HG03565 (cell line): ENCODE data around the gene NR2C1.
"Not testable (repeated sequence)": the region's sequence is repeated elsewhere in the genome, so short reads cannot be mapped to it uniquely, and the experiment has no call there.

ENCODE experiments used
- ATAC-seq: cut with Tn5 transposase; IDR thresholded peaks from one replicate; pipeline ENCODE4 v1.9.1; 2021; ENCODE audit warnings: mild to moderate bottlenecking, moderate library complexity; ENCODE audit not compliant: unreplicated experiment

Gene NR2C1

GRCh38 chr12:95004610-95005009 is 68.8 kb downstream of the NR2C1 start:
- ATAC-seq = no peak

DNA sequence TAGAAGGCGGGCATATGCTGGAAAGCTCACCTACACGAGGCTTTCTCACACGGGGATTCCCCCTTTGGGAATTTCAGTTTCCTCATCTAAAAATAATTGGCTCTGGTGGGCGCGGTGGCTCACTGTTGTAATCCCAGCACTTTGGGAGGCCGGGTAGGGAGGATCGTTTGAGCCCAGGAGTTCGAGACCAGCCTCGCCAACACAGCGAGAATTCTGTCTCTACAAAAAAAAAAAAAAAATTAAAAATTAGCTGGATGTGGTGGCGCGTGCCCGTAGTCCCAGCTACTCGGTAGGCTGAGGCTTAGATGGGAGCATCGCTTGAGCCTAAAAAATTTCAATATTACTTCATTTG is 69.5 kb downstream of the NR2C1 start:
- ATAC-seq = peak; percentile 2

GRCh38 chr12:95003213-95003920 is 70.1 kb downstream of the NR2C1 start, which contains the start of gene NDUFA12:
Gene NDUFA12, minus strand, starts transcription at chr12:95003697. Its CDS starts 17 bp downstream, at chr12:95003680.
- ATAC-seq = peak; percentile 94

- peak; percentile 4 for ATAC-seq
Observed at GRCh38 chr12:95002754-95003153, 70.7 kb downstream of the NR2C1 start.

DNA sequence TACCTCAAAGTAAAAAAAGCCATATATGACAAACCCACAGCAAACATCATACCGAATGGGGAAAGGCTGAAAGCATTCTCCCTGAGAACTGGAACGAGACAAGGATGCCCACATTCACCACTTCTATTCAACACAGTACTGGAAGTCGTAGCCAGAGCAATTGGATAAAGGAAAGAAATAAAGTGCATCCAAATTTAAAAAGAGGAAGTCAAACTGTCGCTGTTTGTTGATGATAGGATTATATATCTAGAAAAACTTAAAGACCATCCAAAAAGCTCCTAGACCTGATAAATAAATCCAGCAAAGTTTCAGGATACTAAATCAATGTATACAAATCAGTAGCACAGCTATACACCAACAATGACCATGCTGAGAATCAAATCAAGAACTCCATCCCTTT is 75.1 kb downstream of the NR2C1 start:
- ATAC-seq = no peak

DNA sequence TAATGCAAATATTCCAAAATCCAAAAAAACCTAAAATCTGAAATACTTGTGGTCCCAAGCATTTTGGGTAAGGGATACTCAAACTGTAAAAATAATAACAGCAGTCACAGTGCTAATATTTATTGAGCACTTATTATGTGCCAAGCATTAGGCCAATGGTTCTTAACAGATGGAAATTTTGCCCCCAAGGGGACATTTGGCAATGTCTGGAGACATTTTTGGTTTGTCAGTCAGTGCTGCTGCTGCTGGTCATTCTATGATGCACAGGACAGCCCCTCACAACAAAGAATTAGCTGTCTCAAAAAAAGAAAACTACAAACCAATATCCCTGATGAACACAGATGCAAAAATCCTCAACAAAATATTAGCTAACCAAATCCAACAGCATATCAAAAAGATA is 75.7 kb downstream of the NR2C1 start:
- ATAC-seq = no peak

GRCh38 chr12:94997061-94997460 is 76.4 kb downstream of the NR2C1 start:
- no peak for ATAC-seq

GRCh38 chr12:94994312-94994711 is 79.1 kb downstream of the NR2C1 start:
- no peak for ATAC-seq

DNA sequence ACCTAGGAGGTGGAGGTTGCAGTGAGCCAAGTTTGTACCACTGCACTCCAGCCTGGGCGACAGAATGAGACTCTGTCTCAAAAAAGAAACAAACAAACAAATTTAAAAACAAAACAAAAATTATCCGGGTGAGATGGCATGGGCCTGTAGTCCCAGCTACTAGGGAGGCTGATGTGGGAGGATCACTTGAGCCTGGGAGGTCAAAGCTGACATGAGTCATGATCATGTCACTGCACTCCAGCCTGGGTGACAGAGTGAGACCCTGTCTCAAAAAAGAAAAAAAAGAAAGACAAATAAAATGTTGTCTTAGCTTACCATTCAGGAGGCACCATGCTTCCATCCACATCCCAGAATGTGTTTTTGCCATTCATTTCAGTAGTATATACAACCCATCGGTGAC is 79.6 kb downstream of the NR2C1 start:
- ATAC-seq = not testable (repeated sequence)

DNA sequence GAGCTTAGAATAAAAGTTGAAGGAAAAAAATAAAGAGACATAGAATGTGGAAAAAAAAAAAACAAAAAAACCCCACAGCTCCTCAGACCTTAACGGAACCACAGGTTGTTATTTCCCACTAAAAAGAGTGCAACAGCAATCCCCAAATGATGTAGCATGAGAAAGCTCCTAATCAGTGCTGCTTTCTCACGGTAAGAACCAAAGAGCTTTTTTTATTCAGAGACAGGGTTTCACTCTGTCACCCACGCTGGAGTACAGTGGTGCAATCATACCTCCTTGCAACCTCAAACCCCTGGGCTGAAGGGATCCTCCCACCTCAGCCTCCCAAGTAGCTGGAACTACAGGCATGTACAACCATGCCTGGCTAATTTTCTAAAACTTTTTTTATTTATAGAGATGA is 83.2 kb downstream of the NR2C1 start:
- ATAC-seq = peak; percentile 34

DNA sequence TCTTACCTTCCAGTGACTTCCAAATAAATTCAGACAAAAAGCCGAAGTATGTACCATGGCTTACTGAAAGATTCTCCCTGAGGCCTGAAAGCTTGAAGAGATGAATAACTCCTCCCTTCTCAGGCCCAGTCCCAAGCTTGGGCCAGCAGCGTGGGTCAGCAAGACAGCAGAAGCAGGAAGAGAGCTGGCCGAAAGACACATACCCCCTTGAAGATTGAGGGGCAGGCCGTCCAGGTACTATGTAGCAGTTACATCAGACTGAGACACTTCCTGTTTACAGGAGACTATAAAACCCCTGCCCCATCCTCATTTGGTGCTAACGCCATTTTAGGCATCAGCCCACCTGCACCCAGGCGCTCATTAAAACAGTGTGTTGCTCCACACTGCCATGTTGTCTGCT is 84.9 kb downstream of the NR2C1 start:
- no peak for ATAC-seq

DNA sequence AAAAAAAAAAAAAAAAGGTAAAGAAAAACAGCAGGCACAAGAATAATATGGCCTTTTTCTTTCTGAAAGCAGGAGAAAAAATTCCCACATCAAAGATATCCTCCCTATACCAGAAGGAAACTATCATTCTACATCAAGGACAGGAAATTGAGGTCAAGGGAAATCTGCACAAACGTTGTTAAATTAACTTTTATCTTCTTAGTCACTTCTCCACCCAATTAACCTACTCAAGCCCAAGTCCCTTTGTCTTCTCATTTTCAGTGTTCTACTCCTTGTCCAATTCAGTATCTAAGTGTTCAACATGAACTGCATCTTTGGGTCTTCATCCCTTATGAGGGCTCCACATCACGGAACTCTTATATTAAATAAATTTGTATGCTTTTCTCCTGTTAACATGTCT is 85.6 kb downstream of the NR2C1 start:
- no peak for ATAC-seq

DNA sequence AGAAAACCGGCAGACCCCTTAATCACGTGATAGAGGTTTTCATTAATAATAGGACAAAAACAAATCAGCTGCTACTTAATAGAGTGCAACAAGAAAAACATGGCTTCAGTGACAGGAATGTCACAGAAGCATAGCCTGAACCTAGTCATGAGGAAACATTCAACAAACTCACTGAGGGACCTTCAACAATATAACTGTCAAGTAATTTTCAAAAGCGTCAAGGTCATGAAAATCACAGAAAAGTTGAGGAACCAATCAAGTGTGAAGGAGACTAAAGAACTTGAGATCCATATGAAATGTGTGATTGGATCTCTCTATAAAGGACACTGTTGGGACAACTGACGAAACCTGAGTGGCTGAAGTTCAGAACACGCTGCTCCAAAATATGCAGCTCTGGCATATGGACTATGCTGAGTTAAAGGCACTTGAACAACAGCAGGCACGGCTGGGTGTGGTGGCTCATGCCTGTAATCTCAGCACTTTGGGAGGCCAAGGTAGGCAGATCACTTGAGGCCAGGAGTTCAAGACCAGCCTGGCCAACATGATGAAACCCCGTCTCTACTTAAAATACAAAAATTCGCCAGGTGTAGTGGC is 86.2 kb downstream of the NR2C1 start:
- no peak for ATAC-seq

DNA sequence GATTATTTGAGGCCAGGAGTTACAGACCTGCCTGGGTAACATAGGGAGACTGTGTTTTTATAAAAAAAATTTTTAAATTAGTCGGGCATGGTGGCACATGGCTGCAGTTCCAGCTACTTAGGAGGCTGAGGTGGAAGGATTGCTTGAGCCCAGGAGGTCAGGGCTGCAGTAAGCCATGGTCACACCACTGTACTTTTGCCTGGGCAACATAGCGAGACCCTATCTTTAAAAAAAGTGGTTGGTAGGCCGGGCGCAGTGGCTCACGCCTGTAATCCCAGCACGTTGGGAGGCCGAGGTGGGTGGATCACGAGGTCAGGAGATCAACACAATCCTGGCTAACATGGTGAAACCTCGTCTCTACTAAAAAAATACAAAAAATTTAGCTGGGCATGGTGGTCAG is 88.3 kb downstream of the NR2C1 start:
- ATAC-seq = not testable (repeated sequence)

DNA sequence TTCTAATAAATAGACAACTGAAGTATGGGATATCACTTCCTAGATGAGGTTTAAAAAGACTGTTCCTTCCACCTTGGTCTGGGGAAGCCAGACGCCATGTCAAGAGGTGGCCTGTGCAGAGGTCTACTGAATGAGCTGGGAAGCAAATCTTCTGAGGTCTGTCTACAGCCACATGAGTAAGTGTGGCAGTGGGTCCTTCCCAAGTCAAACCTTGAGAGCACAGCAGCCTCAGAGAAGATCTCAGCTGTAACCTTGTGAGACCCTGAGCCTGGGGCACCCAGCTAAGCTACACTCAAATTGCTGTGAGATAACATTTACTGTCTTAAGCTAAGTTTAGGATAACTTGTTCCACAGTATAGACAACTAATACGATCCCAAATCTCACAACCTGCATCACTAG is 90.1 kb downstream of the NR2C1 start:
- ATAC-seq = no peak

- ATAC-seq = no peak
Observed at GRCh38 chr12:94982456-94982855, 91.0 kb downstream of the NR2C1 start.

GRCh38 chr12:94980577-94980976 is 92.8 kb downstream of the NR2C1 start:
- ATAC-seq = no peak

GRCh38 chr12:94979941-94980340 is 93.5 kb downstream of the NR2C1 start:
- no peak for ATAC-seq

DNA sequence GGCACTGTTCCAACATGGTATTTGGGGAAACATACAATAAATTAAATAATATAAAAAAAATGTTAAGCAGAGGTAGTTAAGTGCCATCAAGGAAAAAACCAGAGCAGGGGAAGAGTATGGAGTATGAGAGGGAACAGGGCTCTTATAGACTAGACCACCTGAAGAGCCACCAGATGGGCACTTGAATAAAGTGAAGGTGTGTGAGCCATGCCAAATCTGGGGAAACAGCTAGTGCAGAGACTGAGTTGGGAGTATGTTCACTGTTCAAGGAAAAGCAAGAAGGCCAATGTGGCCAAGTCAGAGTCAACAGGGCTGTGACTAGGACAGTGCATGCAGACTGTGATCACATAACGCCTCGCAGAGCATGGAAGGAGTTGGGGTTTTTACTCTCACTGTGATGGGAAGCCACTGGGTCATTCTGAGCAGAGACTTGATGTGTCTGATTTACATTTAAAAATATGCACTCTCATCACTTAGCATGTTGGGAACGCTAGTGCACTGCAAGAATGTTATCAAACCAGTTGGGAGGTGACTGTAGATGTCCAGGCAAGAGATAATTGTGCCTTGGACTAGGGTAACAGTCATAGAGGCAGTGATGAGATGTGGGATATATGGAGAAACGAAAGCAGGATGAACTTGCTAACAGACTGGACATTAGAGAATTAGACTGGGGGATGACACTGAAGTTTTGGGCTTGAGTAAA is 95.5 kb downstream of the NR2C1 start:
- no peak for ATAC-seq

DNA sequence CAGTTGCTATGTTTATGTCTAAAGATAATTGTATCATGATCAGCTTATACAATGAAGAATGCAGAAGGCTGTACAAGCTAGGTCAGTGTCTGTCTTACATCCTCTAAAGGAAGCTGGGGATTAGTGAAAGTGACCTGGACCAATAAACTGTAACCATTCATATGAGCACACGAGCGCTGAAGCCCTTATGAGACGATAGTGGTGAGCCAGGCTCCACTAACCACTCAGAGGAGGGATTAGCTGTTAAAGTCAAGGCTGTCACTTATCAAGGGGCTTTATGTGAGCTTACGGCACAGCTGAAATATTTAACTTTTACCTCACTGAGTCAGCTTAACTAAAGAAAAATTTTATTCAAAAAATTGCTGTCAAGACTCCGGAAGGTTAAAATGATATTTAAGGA is 100.2 kb downstream of the NR2C1 start:
- ATAC-seq = no peak

DNA sequence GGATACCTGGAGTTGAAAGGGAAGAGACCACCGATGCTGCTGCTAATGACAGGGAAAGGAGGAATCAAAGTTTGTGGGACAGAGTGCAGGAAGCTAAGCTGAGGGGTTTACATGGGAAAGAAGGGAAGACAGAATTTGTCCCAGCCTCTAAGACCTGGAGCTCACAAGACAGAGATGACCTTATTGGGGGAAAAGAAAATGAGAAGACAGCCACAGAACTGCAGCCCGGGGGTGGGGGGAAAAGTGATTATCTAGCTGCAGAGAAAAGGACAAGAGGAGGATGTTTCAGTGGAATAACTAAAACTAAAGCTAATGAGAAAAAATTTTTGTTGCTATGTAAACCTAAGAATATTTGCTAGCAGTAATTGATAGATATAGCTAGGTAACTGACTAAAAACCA is 100.6 kb downstream of the NR2C1 start:
- ATAC-seq = no peak

- ATAC-seq = no peak
Observed at GRCh38 chr12:94971923-94972322, 101.5 kb downstream of the NR2C1 start.
